ENCODE results near the gene NEXMIF.
"Not testable (repeated sequence)": the region's sequence is repeated elsewhere in the genome, so short reads cannot be mapped to it uniquely, and the experiment has no call there.

Gene NEXMIF

GRCh38 chrX:74925225-74926088 is at the start of gene NEXMIF:
Gene NEXMIF (minus strand): TSS chrX:74925452.
- peak within 1 kb of the TSS; percentile 51 to 71 (median 62) for H3K4me3 ChIP-seq
- H4K20me1 ChIP-seq = 0 out of 22 replicates have a peak, but pooled peaks cover 0 to 4% (median 0%) of the 10 kb centered on the region in 11 experiments
- peak within 1 kb of the TSS in 4 of 11 experiments; percentile 40 to 53 (median 47); a peak in 6 of 22 replicates for H3K27ac ChIP-seq
- peaks cover 0 to 15% (median 12%) of the 10 kb centered on the region in 11 experiments; a peak in 11 of 22 replicates for H3K9me3 ChIP-seq (replicated peaks in 1 of 11)
- H3K27me3 ChIP-seq = peaks cover 16 to 68% (median 49%) of the 10 kb centered on the region in 11 experiments; a peak in 20 of 22 replicates
- H3K4me1 ChIP-seq = peaks cover 0 to 18% (median 8%) of the 10 kb centered on the region in 10 experiments; a peak in 12 of 20 replicates
- H3K9ac ChIP-seq = peak within 1 kb of the TSS; percentile 53 to 75 (median 68); a peak in 21 of 22 replicates
- no peak for TF ChIP-seq Cebpa-rat (IDR thresholded peaks at IDR 0.05)
- no peaks in the 10 kb centered on the region for H3K36me3 ChIP-seq
- H3K4me2 ChIP-seq = peak within 1 kb of the TSS; percentile 72 to 90 (median 84)

GRCh38 chrX:74961962-74962361 is 36.7 kb upstream of the NEXMIF start:
- H3K4me1 ChIP-seq; H4K20me1 ChIP-seq; H3K9me3 ChIP-seq (replicated peaks in 1 of 11); H3K36me3 ChIP-seq; H3K27ac ChIP-seq; H3K4me2 ChIP-seq; H3K9ac ChIP-seq; H3K4me3 ChIP-seq: not testable (repeated sequence)
- H3K27me3 ChIP-seq = peaks cover 38 to 69% (median 56%) of the 10 kb centered on the region in 11 experiments

- no peaks in the 10 kb centered on the region for H3K36me3 ChIP-seq
- no peak overlapping the region for H3K27ac ChIP-seq
- H3K27me3 ChIP-seq = peaks cover 0 to 34% (median 17%) of the 10 kb centered on the region in 11 experiments; a peak in 15 of 22 replicates
- H3K4me2 ChIP-seq = no peak overlapping the region
- no peak overlapping the region for H3K4me3 ChIP-seq
- peaks cover 11 to 37% (median 23%) of the 10 kb centered on the region in 11 experiments for H3K9me3 ChIP-seq (replicated peaks in 1 of 11)
- no peaks in the 10 kb centered on the region for H4K20me1 ChIP-seq
- TF ChIP-seq Cebpa-rat (IDR thresholded peaks at IDR 0.05) = no peak
- no peak overlapping the region for H3K9ac ChIP-seq
- no peaks in the 10 kb centered on the region for H3K4me1 ChIP-seq
Observed at GRCh38 chrX:74949717-74950116, 24.5 kb upstream of the NEXMIF start.

GRCh38 chrX:74940414-74940813 is 15.2 kb upstream of the NEXMIF start:
- H3K4me1 ChIP-seq = no peaks in the 10 kb centered on the region
- H3K4me2 ChIP-seq = no peak overlapping the region
- H3K9me3 ChIP-seq (replicated peaks in 1 of 11) = peaks cover 40 to 53% (median 43%) of the 10 kb centered on the region in 11 experiments
- H3K27ac ChIP-seq = no peak overlapping the region
- no peaks in the 10 kb centered on the region for H4K20me1 ChIP-seq
- H3K4me3 ChIP-seq = no peak overlapping the region
- H3K9ac ChIP-seq = no peak overlapping the region
- H3K27me3 ChIP-seq = peaks cover 35 to 74% (median 53%) of the 10 kb centered on the region in 11 experiments
- H3K36me3 ChIP-seq = no peaks in the 10 kb centered on the region
- no peak for TF ChIP-seq Cebpa-rat (IDR thresholded peaks at IDR 0.05)

GRCh38 chrX:74931214-74931613 is 6.0 kb upstream of the NEXMIF start:
- Histone ChIP-seq H3K4me3 (no peak overlapping the region), H3K27ac (no peak overlapping the region), H4K20me1 (peaks cover 0 to 11% (median 0%) of the 10 kb centered on the region in 11 experiments; a peak in 1 of 22 replicates), H3K4me2 (no peak overlapping the region), H3K36me3 (no peaks in the 10 kb centered on the region), H3K9me3 (replicated peaks in 1 of 11) (no peaks in the 10 kb centered on the region), H3K4me1 (no peaks in the 10 kb centered on the region), H3K9ac (no peak overlapping the region), H3K27me3 (peaks cover 40 to 93% (median 81%) of the 10 kb centered on the region in 11 experiments)
- no peak for TF ChIP-seq Cebpa-rat (IDR thresholded peaks at IDR 0.05)

GRCh38 chrX:74924449-74925224 is 615 bp downstream of the NEXMIF start:
- Histone ChIP-seq H4K20me1 (no peaks in the 10 kb centered on the region), H3K4me3 (peak overlapping the region; percentile 51 to 71 (median 62)), H3K9me3 (replicated peaks in 1 of 11) (peaks cover 0 to 15% (median 12%) of the 10 kb centered on the region in 11 experiments; a peak in 11 of 22 replicates), H3K36me3 (no peaks in the 10 kb centered on the region), H3K4me2 (peak overlapping the region; percentile 72 to 90 (median 84)), H3K9ac (peak overlapping the region; percentile 53 to 75 (median 68); a peak in 21 of 22 replicates), H3K4me1 (peaks cover 0 to 18% (median 8%) of the 10 kb centered on the region in 10 experiments; a peak in 12 of 20 replicates), H3K27ac (peak overlapping the region in 4 of 11 experiments; percentile 40 to 53 (median 47); a peak in 6 of 22 replicates), H3K27me3 (peaks cover 16 to 60% (median 42%) of the 10 kb centered on the region in 11 experiments; a peak in 19 of 22 replicates)
- no peak for TF ChIP-seq Cebpa-rat (IDR thresholded peaks at IDR 0.05)

- peak overlapping the region in 1 of 11 experiments; percentile 53; a peak in 1 of 22 replicates for H3K27ac ChIP-seq
- H3K4me1 ChIP-seq = peaks cover 0 to 18% (median 8%) of the 10 kb centered on the region in 10 experiments; a peak in 12 of 20 replicates
- H3K9ac ChIP-seq = peak overlapping the region in 8 of 11 experiments; percentile 58 to 75 (median 68); a peak in 8 of 22 replicates
- peaks cover 0 to 15% (median 12%) of the 10 kb centered on the region in 11 experiments; a peak in 11 of 22 replicates for H3K9me3 ChIP-seq (replicated peaks in 1 of 11)
- peaks cover 11 to 57% (median 37%) of the 10 kb centered on the region in 11 experiments; a peak in 18 of 22 replicates for H3K27me3 ChIP-seq
- no peaks in the 10 kb centered on the region for H3K36me3 ChIP-seq
- peak overlapping the region; percentile 72 to 90 (median 84) for H3K4me2 ChIP-seq
- TF ChIP-seq Cebpa-rat (IDR thresholded peaks at IDR 0.05) = no peak
- H3K4me3 ChIP-seq = peak overlapping the region; percentile 51 to 71 (median 62)
- H4K20me1 ChIP-seq = no peaks in the 10 kb centered on the region
Observed at GRCh38 chrX:74923942-74924448, 1.3 kb downstream of the NEXMIF start.

GRCh38 chrX:74922922-74923543 is 2.2 kb downstream of the NEXMIF start:
- Histone ChIP-seq H3K4me1 (peaks cover 0 to 18% (median 8%) of the 10 kb centered on the region in 10 experiments; a peak in 12 of 20 replicates), H3K4me2 (peak overlapping the region in 3 of 11 experiments; percentile 87; a peak in 4 of 22 replicates), H3K9ac (no peak overlapping the region), H3K27ac (no peak overlapping the region), H3K9me3 (replicated peaks in 1 of 11) (peaks cover 0 to 15% (median 12%) of the 10 kb centered on the region in 11 experiments; a peak in 11 of 22 replicates), H3K27me3 (peaks cover 11 to 62% (median 37%) of the 10 kb centered on the region in 11 experiments; a peak in 19 of 22 replicates), H3K36me3 (no peaks in the 10 kb centered on the region), H4K20me1 (no peaks in the 10 kb centered on the region), H3K4me3 (no peak overlapping the region; a peak in 1 of 20 replicates)
- no peak for TF ChIP-seq Cebpa-rat (IDR thresholded peaks at IDR 0.05)

All from BLaER1 treated with 17β-estradiol and CSF1 and Interleukin-3, amounts not matched to agents 10 nM and 100 nM (cell line).